Left lung (tissue), 10 donors: ENCODE measurements around the gene OPCML. TPM values are rescaled to one million over a fixed set of nuclear protein-coding genes. Genes with fewer than 3 reads are reported as not detected.
A peak's percentile ranks its signal among the peaks of the same experiment; 100 is the strongest.

ENCODE experiments used
- ATAC-seq: fragments of 200-7000 bp; cut with Tn5 transposase; one replicate; pipeline ENCODE4 v1.9.1; 2020; ENCODE audit warnings: moderate library complexity
- DNase-seq, 4 donors: peaks; one replicate each; pipeline ENCODE4 v3.0.0-alpha.2; 2013 to 2020
- H3K27ac ChIP-seq, 2 donors: fragments of 200-600 bp; sonication (generic) in 1 of 2; one replicate each; pipeline versions ENCODE4 v1.5.0 to v1.8.0; 2020 to 2021
- H3K27me3 ChIP-seq, 2 donors: fragments of 200-600 bp; sonication (generic) in 1 of 2; one replicate each; pipeline versions ENCODE4 v1.5.0 to v1.8.0; 2020 to 2021
- H3K36me3 ChIP-seq, 2 donors: fragments of 200-600 bp; sonication (generic) in 1 of 2; one replicate each; pipeline versions ENCODE4 v1.5.0 to v1.8.0; 2020 to 2021
- H3K4me1 ChIP-seq, 2 donors: fragments of 200-600 bp; one replicate each; pipeline ENCODE4 v1.8.0; 2021
- H3K4me3 ChIP-seq, 2 donors: fragments of 200-600 bp; sonication (generic) in 1 of 2; one replicate each; pipeline versions ENCODE4 v1.5.0 to v1.8.0; 2020 to 2021; ENCODE audit warnings: mild to moderate bottlenecking in 1 of 2
- H3K9me3 ChIP-seq, 2 donors: fragments of 200-600 bp; sonication (generic) in 1 of 2; one replicate each; pipeline versions ENCODE4 v1.5.0 to v1.8.0; 2020 to 2021
- CTCF ChIP-seq, 2 donors: fragments of 200-600 bp; sonication (generic) in 1 of 2; IDR thresholded peaks; one replicate each; pipeline versions ENCODE4 v1.5.0 to v1.8.0; 2021; ENCODE audit warnings: antibody characterized with exemption in 2 of 2
- intact Hi-C, 2 donors: fragments of 100-400 bp; cut with DNase I; formaldehyde crosslinking; loops; one replicate each; pipeline versions ENCODE4 v1.11.2 to v1.14.2; 2022
- polyA plus RNA-seq, 6 donors: library from polyadenylated mRNA; unstranded; fragments of 120-200 nt; gene quantifications; one replicate each; pipeline ENCODE4 v1.2.1, GENCODE V29; 2013; ENCODE audit not compliant: insufficient read length in 6 of 6
- total RNA-seq, 2 donors: library from RNA; stranded (reverse); fragmentation: NEBNext Ultra II Directional; extraction: Animal tissue kit (Norgen Biotek cat#: 25700); gene quantifications; one replicate each; pipeline ENCODE4 v1.2.1, GENCODE V29; 2021
- donor health status: DM: no; HTN: yes; CAD: no.
- donor health status: DM: no; HTN: no; CAD: no.

Gene OPCML
- total and polyA plus RNA-seq, 8 donors, result 0.98 to 5.3 (median 1.9) TPM; not detected in 2

- intact Hi-C loops, result no loop called here
- TF ChIP-seq CTCF (IDR thresholded peaks at IDR 0.05), result no peak
- peak in 1 of 4 donors; percentile 52 for DNase-seq
- ATAC-seq, result no peak
- no peak overlapping the region for H3K27ac ChIP-seq
- no peaks in the 10 kb centered on the region for H3K27me3 ChIP-seq
- H3K4me3 ChIP-seq, result no peak overlapping the region
- H3K36me3 ChIP-seq, result no peaks in the 10 kb centered on the region
- peaks cover 0 to 3% of the 10 kb centered on the region in 2 donors for H3K4me1 ChIP-seq
- H3K9me3 ChIP-seq, result no peaks in the 10 kb centered on the region
Measured at GRCh38 chr11:132655187-132655855, 877.0 kb downstream of the OPCML start.

- Histone ChIP-seq H3K27ac (no peak overlapping the region), H3K9me3 (no peaks in the 10 kb centered on the region), H3K4me1 (peaks cover 0 to 3% of the 10 kb centered on the region in 2 donors), H3K4me3 (no peak overlapping the region), H3K36me3 (no peaks in the 10 kb centered on the region), H3K27me3 (no peaks in the 10 kb centered on the region)
- intact Hi-C loops, result no loop called here
- ATAC-seq (no peak), DNase-seq (peak in 1 of 4 donors; percentile 50)
- no peak for TF ChIP-seq CTCF (IDR thresholded peaks at IDR 0.05)
Measured at GRCh38 chr11:132653237-132653636, 879.1 kb downstream of the OPCML start.

- no peaks in the 10 kb centered on the region for H3K27me3 ChIP-seq
- DNase-seq, result peak in 2 of 4 donors; percentile 44 to 60
- H3K4me1 ChIP-seq, result peaks cover 0 to 3% of the 10 kb centered on the region in 2 donors
Measured at GRCh38 chr11:132650969-132651720, 881.2 kb downstream of the OPCML start.

GRCh38 chr11:132649277-132649676 lies 883.0 kb downstream of the OPCML start:
- H3K4me1 ChIP-seq, result peaks cover 0 to 3% of the 10 kb centered on the region in 2 donors
- H3K9me3 ChIP-seq, result no peaks in the 10 kb centered on the region
- H3K36me3 ChIP-seq, result no peaks in the 10 kb centered on the region
- intact Hi-C loops, result no loop called here
- ATAC-seq (no peak), DNase-seq (no peak)
- H3K27ac ChIP-seq, result no peak overlapping the region
- H3K4me3 ChIP-seq, result no peak overlapping the region
- H3K27me3 ChIP-seq, result no peaks in the 10 kb centered on the region
- no peak for TF ChIP-seq CTCF (IDR thresholded peaks at IDR 0.05)

More at GRCh38 chr11:132650969-132651720, 881.2 kb downstream of the OPCML start:
- no peak for TF ChIP-seq CTCF (IDR thresholded peaks at IDR 0.05)
- Histone ChIP-seq H3K27ac (peak overlapping the region in 1 of 2 donors; percentile 14), H3K9me3 (no peaks in the 10 kb centered on the region), H3K4me3 (no peak overlapping the region), H3K36me3 (no peaks in the 10 kb centered on the region)
- peak; percentile 98 for ATAC-seq
- intact Hi-C loops, result no loop called here

GRCh38 chr11:132648851-132649250 lies 883.5 kb downstream of the OPCML start:
- no peaks in the 10 kb centered on the region for H3K36me3 ChIP-seq
- no peak for ATAC-seq
- no peak for DNase-seq
- H3K4me3 ChIP-seq, result no peak overlapping the region
- H3K27ac ChIP-seq, result no peak overlapping the region
- no peaks in the 10 kb centered on the region for H3K27me3 ChIP-seq
- H3K9me3 ChIP-seq, result no peaks in the 10 kb centered on the region
- TF ChIP-seq CTCF (IDR thresholded peaks at IDR 0.05), result no peak
- peaks cover 0 to 3% of the 10 kb centered on the region in 2 donors for H3K4me1 ChIP-seq
- intact Hi-C loops, result no loop called here
